Stimulated activated CD4-positive, alpha-beta T cell treated with anti-CD3 and anti-CD28 coated beads, Interleukin-12 subunit alpha, Interleukin-12 subunit beta, amount 100 ng/mL, for 24 hours (primary cell): ENCODE data around the gene RNF208.
A peak's percentile ranks its signal among the peaks of the same experiment; 100 is the strongest.

Experiments
- DNase-seq, 2 experiments: peaks; one replicate each; pipeline ENCODE4 v3.0.0-alpha.2; 2020; ENCODE audit warnings: low read depth in 2 of 2

The RNF208 gene

GRCh38 chr9:137214620-137215019 lies 7.4 kb downstream of the RNF208 start:
- DNase-seq = no peak

GRCh38 chr9:137213160-137214060 lies 8.6 kb downstream of the RNF208 start:
- no peak for DNase-seq

GRCh38 chr9:137212520-137212919 lies 9.5 kb downstream of the RNF208 start:
- DNase-seq = no peak

- DNase-seq = no peak
Measured at GRCh38 chr9:137211532-137211931, 10.5 kb downstream of the RNF208 start.

GRCh38 chr9:137206602-137207001 lies 15.4 kb downstream of the RNF208 start:
- DNase-seq = no peak

GRCh38 chr9:137205126-137206069 lies 16.6 kb downstream of the RNF208 start, which contains the start of the genes NDOR1 and TMEM203:
TSS of gene NDOR1 (plus strand) at chr9:137205700. CDS start at chr9:137205778, 78 bp downstream.
TSS of gene TMEM203 (minus strand) at chr9:137205648. CDS start at chr9:137205414, 234 bp downstream.
- peak; percentile 90 to 94 for DNase-seq

- no peak for DNase-seq
Measured at GRCh38 chr9:137204731-137205125, 17.3 kb downstream of the RNF208 start.

- no peak for DNase-seq
Measured at GRCh38 chr9:137202966-137203365, 19.1 kb downstream of the RNF208 start.

GRCh38 chr9:137201205-137201868 lies 20.7 kb downstream of the RNF208 start:
- DNase-seq = no peak

- peak; percentile 97 to 99 for DNase-seq
Measured at GRCh38 chr9:137200311-137201204, 21.5 kb downstream of the RNF208 start, which contains the start of gene TPRN. TSS of gene TPRN (minus strand) at chr9:137200741. CDS start at chr9:137200711, 30 bp downstream.

- DNase-seq = no peak
Measured at GRCh38 chr9:137199411-137200121, 22.5 kb downstream of the RNF208 start.

- DNase-seq = no peak
Measured at GRCh38 chr9:137198902-137199283, 23.1 kb downstream of the RNF208 start.

- no peak for DNase-seq
Measured at GRCh38 chr9:137198051-137198901, 23.8 kb downstream of the RNF208 start.

- DNase-seq = no peak
Measured at GRCh38 chr9:137195525-137196220, 26.4 kb downstream of the RNF208 start.

GRCh38 chr9:137194909-137195308 lies 27.1 kb downstream of the RNF208 start:
- no peak for DNase-seq

- no peak for DNase-seq
Measured at GRCh38 chr9:137194388-137194787, 27.7 kb downstream of the RNF208 start.

GRCh38 chr9:137193771-137194170 lies 28.3 kb downstream of the RNF208 start:
- no peak for DNase-seq

GRCh38 chr9:137192859-137193258 lies 29.2 kb downstream of the RNF208 start:
- no peak for DNase-seq
